ENCODE data around the gene AJUBA.
"Not testable (repeated sequence)": the region's sequence is repeated elsewhere in the genome, so short reads cannot be mapped to it uniquely, and the experiment has no call there.

Gene AJUBA

DNA sequence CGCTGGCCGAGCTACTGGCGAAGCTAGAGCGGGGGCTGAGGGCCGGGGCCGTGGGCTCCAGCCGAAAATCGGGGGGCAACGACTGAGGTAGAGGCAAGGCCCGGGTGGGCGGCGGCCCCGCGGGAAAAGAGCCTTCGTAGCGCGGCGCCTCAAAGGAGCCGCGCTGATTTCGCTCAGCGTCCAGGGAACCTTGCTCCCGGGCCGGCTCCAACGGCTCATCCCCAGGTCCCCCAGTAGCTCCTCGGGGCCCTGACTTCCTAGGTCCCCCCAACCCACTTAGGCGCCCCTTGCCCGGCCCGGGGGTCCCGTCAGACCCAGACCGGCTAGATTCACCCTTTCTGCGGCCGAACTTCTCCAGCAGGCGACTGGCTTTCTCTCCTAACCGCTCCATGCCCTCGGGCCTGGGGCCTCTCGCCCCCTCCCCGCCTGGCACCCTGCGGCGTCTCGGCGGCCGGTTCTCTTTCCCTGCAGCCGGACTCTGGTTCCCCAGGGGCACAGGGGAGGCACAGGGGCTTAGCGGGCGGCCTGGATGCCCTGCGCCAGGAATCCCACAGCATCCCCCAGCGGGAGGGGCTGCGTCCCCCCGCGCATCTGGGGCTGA, 375 bp downstream of the AJUBA start:
- DNase-seq (ENCODE audit: insufficient read length, low spot score) (no peak), FAIRE-seq (no peak)

GRCh38 chr14:22981090-22981875, 1.1 kb downstream of the AJUBA start:
- DNase-seq (ENCODE audit: insufficient read length, low spot score) (no peak), FAIRE-seq (no peak)

DNA sequence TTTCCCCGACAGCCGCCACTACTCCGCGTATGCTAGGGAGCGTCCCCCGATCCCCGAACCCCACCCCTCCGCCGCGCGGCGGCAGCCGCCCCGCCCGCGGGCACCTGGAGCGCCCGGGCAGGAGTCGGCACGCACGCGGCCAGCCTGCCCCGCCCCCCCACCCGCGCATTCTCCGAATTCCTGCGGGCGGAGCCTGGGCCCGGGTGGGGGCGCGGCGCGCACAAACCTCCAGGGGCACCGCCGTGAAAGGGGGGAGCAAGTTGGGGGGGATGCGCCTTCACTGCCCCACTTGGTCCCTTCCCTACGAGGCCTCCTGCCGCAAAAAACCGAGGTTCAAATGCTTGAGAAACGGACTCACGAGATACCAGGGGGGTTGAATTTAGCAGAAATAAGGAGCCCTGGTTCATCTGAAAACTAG, 1.7 kb downstream of the AJUBA start:
- DNase-seq (ENCODE audit: insufficient read length, low spot score) (peak; percentile 51), FAIRE-seq (no peak)

DNA sequence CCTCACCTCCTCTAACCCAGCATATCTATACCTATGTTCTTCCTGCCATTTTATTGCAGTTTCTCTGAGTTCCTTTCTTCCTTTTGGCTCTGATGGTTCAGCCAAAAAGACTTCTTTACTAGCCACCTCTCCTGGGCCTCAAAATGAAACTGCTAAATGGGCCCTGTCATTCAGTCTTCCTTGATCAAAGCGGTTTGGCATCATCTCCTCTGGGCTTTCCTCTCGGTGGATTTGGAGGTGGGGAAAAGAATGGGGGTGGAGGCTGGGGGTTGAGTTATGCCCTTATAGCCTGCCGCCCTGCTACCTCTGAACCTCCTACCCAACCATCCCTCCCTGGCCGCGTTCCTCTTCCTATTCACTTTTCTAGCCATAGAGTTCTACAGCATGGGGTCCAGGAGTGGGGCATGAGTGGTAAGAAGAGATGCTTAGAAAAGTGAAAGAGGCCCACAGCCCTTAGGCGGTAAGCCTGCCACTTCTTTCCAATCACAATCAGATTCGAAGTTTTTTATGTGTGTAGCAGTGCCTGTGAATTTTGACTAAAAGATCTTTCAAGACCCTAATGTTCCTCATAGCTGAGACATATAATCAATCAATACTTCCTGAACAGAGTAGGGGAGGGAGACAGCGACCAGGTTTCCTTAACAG, 2.5 kb downstream of the AJUBA start:
- FAIRE-seq: no peak
- no peak for DNase-seq (ENCODE audit: insufficient read length, low spot score)

DNA sequence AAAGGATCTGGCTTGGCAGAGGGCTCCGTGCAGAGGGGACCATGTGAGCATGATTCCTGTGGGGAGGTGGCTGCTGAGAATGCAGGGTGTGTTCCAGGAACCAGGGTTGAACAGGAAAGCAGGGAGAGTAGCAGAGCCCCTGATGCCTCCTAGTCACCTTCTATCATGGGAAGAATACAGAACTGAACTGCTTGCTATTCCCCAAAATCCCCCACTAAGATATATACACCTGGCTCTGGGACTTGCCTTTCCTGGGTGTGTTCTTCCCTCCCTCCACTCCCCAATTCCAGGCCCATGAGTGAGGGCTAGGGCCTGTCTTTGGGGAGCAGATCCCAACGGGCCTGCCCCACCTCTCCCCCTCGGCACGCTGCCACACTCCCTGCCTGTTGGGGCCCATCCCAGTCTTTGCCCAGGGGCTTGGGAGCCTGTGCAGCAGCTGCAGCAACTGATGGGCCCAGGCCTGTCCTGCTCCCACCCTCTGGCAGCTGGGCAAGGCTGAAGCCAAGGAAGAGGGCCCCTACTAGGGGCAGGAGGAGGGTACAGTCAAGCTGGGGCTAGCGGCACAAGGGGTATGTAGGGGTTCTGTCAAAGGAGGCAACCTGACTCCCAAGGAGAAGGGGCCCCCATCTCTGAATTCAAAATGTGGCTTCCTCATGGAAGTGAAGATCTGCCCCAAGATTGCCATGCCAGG, 3.2 kb downstream of the AJUBA start:
- FAIRE-seq: no peak
- DNase-seq (ENCODE audit: insufficient read length, low spot score): no peak

DNA sequence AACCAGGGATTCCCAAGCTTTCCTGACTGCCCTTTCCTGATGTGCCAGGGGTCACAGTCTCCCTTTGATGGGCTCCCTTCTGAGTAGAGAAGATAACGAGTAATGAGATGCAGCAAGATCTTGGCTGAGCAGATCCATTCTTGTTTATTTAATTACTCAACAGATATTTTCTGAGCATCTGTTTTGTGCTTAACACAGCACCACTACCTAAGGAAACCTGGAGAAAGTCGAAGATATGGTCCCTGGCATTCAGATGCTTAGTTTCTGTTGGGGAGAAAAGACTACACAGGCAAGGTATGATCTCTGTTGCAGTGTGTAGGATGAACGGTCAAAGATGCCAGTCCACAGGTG, 3.9 kb downstream of the AJUBA start:
- no peak for DNase-seq (ENCODE audit: insufficient read length, low spot score)
- FAIRE-seq: no peak

- FAIRE-seq: peak; percentile 26
- peak; percentile 82 for DNase-seq (ENCODE audit: insufficient read length, low spot score)
Observed at GRCh38 chr14:22977684-22978486, 4.5 kb downstream of the AJUBA start.

GRCh38 chr14:22977434-22977683, 5.0 kb downstream of the AJUBA start:
- DNase-seq (ENCODE audit: insufficient read length, low spot score) (no peak), FAIRE-seq (no peak)

DNA sequence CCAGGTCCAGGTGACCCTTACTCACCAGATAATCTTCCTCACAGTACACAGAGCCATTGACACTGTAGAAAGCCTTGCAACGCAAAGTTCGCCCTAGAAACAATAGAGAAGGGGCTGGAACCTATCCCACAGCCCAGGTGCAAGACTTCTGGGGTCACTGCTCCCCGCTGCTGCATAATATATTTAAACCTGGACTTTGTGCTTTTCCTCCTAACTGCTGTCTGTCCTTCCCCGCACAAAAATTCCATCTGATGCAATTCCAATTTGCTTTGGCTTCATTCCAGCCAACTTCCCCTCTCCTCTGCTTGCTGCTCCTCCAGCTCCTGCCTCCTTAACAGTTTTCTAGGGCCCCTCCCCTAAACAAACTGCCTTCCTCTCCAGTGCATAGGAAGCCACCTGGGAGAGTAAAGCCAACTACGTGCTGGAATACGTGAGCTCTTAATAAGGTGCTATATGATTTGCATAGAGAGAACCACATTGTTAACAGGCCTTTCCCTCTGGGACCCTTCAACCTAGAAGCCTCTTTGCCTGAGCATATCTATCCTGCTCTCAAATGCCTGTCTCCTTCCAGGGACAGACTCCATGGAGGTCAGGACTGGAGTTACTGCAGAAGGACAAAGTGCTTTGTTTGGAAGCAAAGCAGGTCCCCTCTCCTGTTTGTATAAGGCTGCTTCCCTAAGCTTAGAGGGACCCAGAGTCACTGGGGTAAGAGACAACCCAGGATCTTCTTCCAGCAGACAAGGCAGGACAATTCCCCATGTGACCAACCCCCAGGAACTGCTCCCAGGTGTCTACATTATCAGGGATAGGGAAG, 5.5 kb downstream of the AJUBA start:
- no peak for FAIRE-seq

DNA sequence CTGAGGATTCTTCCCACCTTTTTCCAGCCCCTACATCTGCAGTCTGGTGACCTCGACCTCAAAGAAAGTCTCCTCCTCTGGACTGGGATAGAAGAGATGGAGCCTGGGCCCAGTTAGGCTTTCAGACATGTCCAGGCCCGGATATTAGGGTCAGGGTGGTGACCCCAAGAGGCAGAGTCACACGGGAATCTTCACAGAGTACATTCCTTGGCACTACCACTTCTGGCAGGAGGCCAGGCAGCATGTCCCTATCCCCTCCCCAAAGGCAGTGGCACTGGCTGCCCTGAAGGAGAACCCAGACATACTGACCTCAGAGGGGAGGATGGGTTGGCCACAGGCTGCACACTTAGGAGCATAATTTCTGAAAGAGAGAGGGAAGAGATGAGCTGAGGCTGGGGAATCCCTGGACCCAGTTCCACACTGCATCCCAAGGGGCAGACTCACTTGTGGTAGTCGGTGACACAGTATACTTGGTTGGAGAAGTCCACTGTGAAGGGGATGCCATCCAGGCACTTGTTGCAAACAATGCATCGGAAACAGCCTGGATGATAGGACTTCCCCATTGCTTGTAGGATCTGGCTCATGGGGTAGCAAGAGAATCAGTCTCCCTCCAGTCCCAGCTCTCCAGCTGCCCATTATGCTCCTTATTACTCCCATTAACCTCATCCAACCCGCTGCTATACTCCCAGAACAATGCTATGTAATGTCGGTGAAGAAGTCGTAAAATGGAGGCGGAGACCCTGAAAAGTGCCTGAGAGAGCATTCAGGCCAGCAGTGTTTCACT, 7.6 kb downstream of the AJUBA start:
- FAIRE-seq: no peak
- no peak for DNase-seq (ENCODE audit: insufficient read length, low spot score)

More for the DNA sequence above, 5.5 kb downstream of the AJUBA start:
- DNase-seq (ENCODE audit: insufficient read length, low spot score): no peak

DNA sequence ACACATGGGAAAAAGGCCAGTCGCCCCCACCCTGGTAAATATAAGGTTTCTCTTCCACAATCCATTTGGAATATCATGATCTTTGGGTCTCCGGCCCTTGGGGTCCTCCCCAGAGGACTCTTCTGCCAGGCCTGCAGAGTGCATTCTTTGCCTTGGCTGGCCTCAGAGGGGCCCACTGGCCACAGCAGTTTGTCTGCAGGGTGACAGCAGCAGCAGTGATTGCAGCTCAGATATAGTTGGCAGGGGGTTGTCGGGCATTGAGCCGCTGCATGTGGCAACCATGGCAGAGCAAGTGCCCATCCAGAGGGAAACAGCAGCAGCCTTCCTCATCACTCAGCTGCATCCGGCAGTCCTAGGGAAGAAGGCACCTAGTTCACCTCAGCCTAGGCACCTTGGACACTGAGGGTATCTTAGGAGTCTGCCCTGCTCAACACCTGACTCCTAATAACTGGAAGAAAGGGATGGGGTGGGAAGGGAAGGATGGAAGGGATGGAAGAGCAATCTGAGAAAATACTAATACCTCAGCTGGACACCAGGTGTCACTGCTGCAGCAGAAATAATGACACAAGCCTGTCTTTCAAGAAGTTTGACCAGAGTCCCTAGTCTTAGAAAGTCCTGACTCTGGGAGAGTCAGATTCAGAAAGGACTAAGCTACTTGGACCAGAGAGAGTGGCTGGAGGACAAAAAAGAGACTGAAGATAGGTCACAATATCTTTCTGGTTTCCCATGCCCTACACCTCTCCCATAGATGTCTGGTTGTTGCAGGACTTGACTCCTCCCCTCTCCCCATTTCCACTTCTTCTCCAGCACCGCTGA, 8.9 kb downstream of the AJUBA start:
- no peak for FAIRE-seq

GRCh38 chr14:22972313-22972930, 9.9 kb downstream of the AJUBA start:
- FAIRE-seq: no peak
- DNase-seq (ENCODE audit: insufficient read length, low spot score): no peak

More for the DNA sequence above, 8.9 kb downstream of the AJUBA start:
- DNase-seq (ENCODE audit: insufficient read length, low spot score): peak; percentile 51

DNA sequence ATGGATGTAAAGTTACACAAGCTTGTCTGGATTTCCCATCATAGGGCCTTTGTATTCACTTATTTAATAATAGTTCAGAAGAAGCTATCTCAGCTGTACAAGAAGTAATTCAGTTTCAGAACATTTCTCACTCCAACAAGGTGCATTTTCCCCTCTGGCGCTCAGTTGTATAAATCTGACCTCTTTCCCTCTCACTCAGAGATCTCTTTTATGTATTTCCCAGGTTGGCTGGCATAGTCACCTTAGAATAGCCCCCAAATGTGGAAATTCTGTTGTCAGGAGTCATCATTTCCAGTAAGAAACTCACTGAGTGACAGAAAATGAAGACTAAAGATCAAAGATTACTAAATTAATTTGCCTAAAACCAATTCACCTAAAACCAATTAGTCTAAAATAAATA, 11.2 kb downstream of the AJUBA start:
- FAIRE-seq (no peak), DNase-seq (ENCODE audit: insufficient read length, low spot score) (no peak)

- FAIRE-seq (no peak), DNase-seq (ENCODE audit: insufficient read length, low spot score) (no peak)
Observed at GRCh38 chr14:22966783-22967269, 15.5 kb downstream of the AJUBA start.

GRCh38 chr14:22965916-22966782, 16.2 kb downstream of the AJUBA start:
- DNase-seq (ENCODE audit: insufficient read length, low spot score); FAIRE-seq: not testable (repeated sequence)

- no peak for DNase-seq (ENCODE audit: insufficient read length, low spot score)
- no peak for FAIRE-seq
Observed at GRCh38 chr14:22962061-22962676, 20.2 kb downstream of the AJUBA start.

Data from HTR-8/SVneo (cell line).